GM12875 (cell line): Measurements from ENCODE around the gene UBR7.
A peak's percentile ranks its signal among the peaks of the same experiment; 100 is the strongest.
"Not testable (repeated sequence)": the region's sequence is repeated elsewhere in the genome, so short reads cannot be mapped to it uniquely, and the experiment has no call there.

ENCODE experiments used
- H3K4me3 ChIP-seq: one replicate; pipeline ENCODE4 v1.5.1; 2011; ENCODE audit warnings: low read depth, low read length, control low read depth
- CTCF ChIP-seq: IDR thresholded peaks from 2 replicates; pipeline ENCODE4 v1.5.1; 2011; ENCODE audit warnings: low read depth, mild to moderate bottlenecking, control low read depth, inconsistent platforms, low read length, moderate library complexity, borderline replicate concordance; ENCODE audit not compliant: insufficient read depth

UBR7 gene

GRCh38 chr14:93171376-93171775 lies 35.7 kb upstream of the UBR7 start:
- no peak overlapping the region for H3K4me3 ChIP-seq
- no peak for TF ChIP-seq CTCF

GRCh38 chr14:93173943-93174395 lies 33.1 kb upstream of the UBR7 start:
- no peak overlapping the region for H3K4me3 ChIP-seq
- no peak for TF ChIP-seq CTCF

GRCh38 chr14:93174731-93175130 lies 32.3 kb upstream of the UBR7 start:
- H3K4me3 ChIP-seq = not testable (repeated sequence)

GRCh38 chr14:93175492-93175891 lies 31.6 kb upstream of the UBR7 start:
- no peak overlapping the region for H3K4me3 ChIP-seq
- no peak for TF ChIP-seq CTCF

GRCh38 chr14:93183596-93184317 lies 23.3 kb upstream of the UBR7 start:
- TF ChIP-seq CTCF = no peak
- H3K4me3 ChIP-seq = peak overlapping the region; percentile 98

- H3K4me3 ChIP-seq = peak within 1 kb of the TSS; percentile 98
- peak; percentile 54 for TF ChIP-seq CTCF
These were observed 22.4 kb upstream of the UBR7 start, which contains the start of the genes LYSET and MOAP1 for GRCh38 chr14:93184391-93185348. Gene LYSET, plus strand, starts transcription at chr14:93185317. Its CDS starts 89 bp downstream, at chr14:93185406. Gene MOAP1, minus strand, starts transcription at chr14:93184897. Its CDS starts 655 bp downstream, at chr14:93184242.

GRCh38 chr14:93185349-93185720 lies 21.7 kb upstream of the UBR7 start:
- H3K4me3 ChIP-seq = peak overlapping the region; percentile 98
- TF ChIP-seq CTCF = no peak
